Keratinocyte (primary cell): ENCODE measurements around the gene CDX1. TPM values are rescaled to one million over a fixed set of nuclear protein-coding genes. Genes with fewer than 3 reads are reported as not detected.

ENCODE experiments used
- DNase-seq: peaks from one replicate; pipeline ENCODE4 v3.0.0-alpha.2; 2011; ENCODE audit warnings: low read depth, missing footprints, low spot score
- FAIRE-seq: peaks from 2 replicates; lab custom pipeline; 2011; peaks lifted over from hg19 to GRCh38; lab: Jason Lieb, UNC
- H2AFZ ChIP-seq: 2 replicates; pipeline ENCODE4 v1.6.0; 2012; ENCODE audit warnings: low read length, control low read depth, inconsistent platforms; ENCODE audit not compliant: control insufficient read depth
- H3K27ac ChIP-seq: 2 replicates; pipeline ENCODE4 v1.5.1; 2011; ENCODE audit warnings: low read length; ENCODE audit not compliant: control insufficient read depth, insufficient read depth
- H3K27me3 ChIP-seq: 3 replicates; pipeline ENCODE4 v1.6.0; 2011; ENCODE audit warnings: low read length; ENCODE audit not compliant: control insufficient read depth, insufficient read depth; ENCODE audit errors: extremely low read depth
- H3K36me3 ChIP-seq, 2 experiments: 2 replicates in 1 of 2; 3 replicates in 1 of 2; pipeline ENCODE4 v1.5.1; 2011; ENCODE audit warnings: low read length in 2 of 2, mild to moderate bottlenecking in 1 of 2; ENCODE audit not compliant: control insufficient read depth in 2 of 2, insufficient read depth in 2 of 2; ENCODE audit errors: extremely low read depth in 1 of 2
- H3K4me1 ChIP-seq: 3 replicates; pipeline ENCODE4 v1.5.1; 2011; ENCODE audit warnings: low read length; ENCODE audit not compliant: control insufficient read depth, insufficient read depth; ENCODE audit errors: extremely low read depth
- H3K4me2 ChIP-seq: 3 replicates; pipeline ENCODE4 v1.6.0; 2011; ENCODE audit warnings: low read depth, low read length; ENCODE audit not compliant: control insufficient read depth, insufficient read depth; ENCODE audit errors: extremely low read depth
- H3K4me3 ChIP-seq, 3 experiments: fragments of 200-600 bp in 1 of 3; sonication (generic) in 1 of 3; 2 replicates in 2 of 3; 3 replicates in 1 of 3; pipeline ENCODE4 v1.5.1; 2011 to 2016; ENCODE audit warnings: low read length in 3 of 3, mild to moderate bottlenecking in 3 of 3, control low read depth in 2 of 3, inconsistent platforms in 1 of 3, low read depth in 1 of 3, mixed read lengths in 1 of 3, mixed run types in 1 of 3, moderate library complexity in 1 of 3; ENCODE audit not compliant: control insufficient read depth in 2 of 3, insufficient read depth in 2 of 3; ENCODE audit errors: extremely low read depth in 1 of 3
- H3K79me2 ChIP-seq: 2 replicates; pipeline ENCODE4 v1.6.0; 2012; ENCODE audit warnings: low read length; ENCODE audit not compliant: control insufficient read depth, insufficient read depth
- H3K9ac ChIP-seq: 3 replicates; pipeline ENCODE4 v1.6.0; 2011; ENCODE audit warnings: low read length; ENCODE audit not compliant: control insufficient read depth, insufficient read depth; ENCODE audit errors: extremely low read depth
- H3K9me1 ChIP-seq: 3 replicates; pipeline ENCODE4 v1.6.0; 2011; ENCODE audit warnings: low read length; ENCODE audit not compliant: control insufficient read depth, insufficient read depth; ENCODE audit errors: extremely low read depth
- H3K9me3 ChIP-seq: 2 replicates; pipeline ENCODE4 v1.5.1; 2012; ENCODE audit warnings: low read depth, low read length; ENCODE audit not compliant: control insufficient read depth
- H4K20me1 ChIP-seq: 3 replicates; pipeline ENCODE4 v1.6.0; 2011; ENCODE audit warnings: low read length; ENCODE audit not compliant: control insufficient read depth, insufficient read depth; ENCODE audit errors: extremely low read depth
- CTCF ChIP-seq, 3 experiments: IDR thresholded peaks in 1 of 3; conservative IDR thresholded peaks in 1 of 3; optimal IDR thresholded peaks in 1 of 3; 2 replicates in 2 of 3; 3 replicates in 1 of 3; pipeline versions ENCODE3 to v1.5.1; 2011; ENCODE audit warnings: low read length in 3 of 3, mild to moderate bottlenecking in 3 of 3, moderate library complexity in 2 of 3, control low read depth in 1 of 3, inconsistent platforms in 1 of 3; ENCODE audit not compliant: insufficient read depth in 2 of 3; ENCODE audit errors: extremely low read depth in 1 of 3
- EZH2 ChIP-seq: IDR thresholded peaks from one replicate; pipeline ENCODE4 v1.6.1; 2012; ENCODE audit warnings: inconsistent platforms, mild to moderate bottlenecking, low read length, moderate library complexity
- dilution Hi-C: fragments of 300-500 bp; cut with MboI; formaldehyde crosslinking; loops from one replicate; pipeline ENCODE4 v1.7.0; 2020; ENCODE audit warnings: low sequenced_read_pairs; ENCODE audit not compliant: extremely low pct_ligation_motif_present
- polyA plus RNA-seq, 5 experiments: library from polyadenylated mRNA; depleted of rRNA in 3 of 5; stranded (reverse) in 3 of 5; stranded (forward) in 1 of 5; unstranded in 1 of 5; fragments of >200 nt; gene quantifications; 1 replicate in 1 of 5; 2 replicates in 3 of 5; 3 replicates in 1 of 5; pipeline versions ENCODE4 v1.2.1 to v1.2.3, GENCODE V29; 2011 to 2012; ENCODE audit warnings: missing spikeins in 2 of 5, low read depth in 1 of 5, low replicate concordance in 1 of 5

The CDX1 gene
- polyA plus RNA-seq, 1 donor (not counting 4 experiments of a cell fraction or from before 2014, with no cell fraction given): not detected

- Histone ChIP-seq H3K4me3 (no peak overlapping the region), H3K27ac (no peak overlapping the region), H3K4me1 (no peaks in the 10 kb centered on the region), H3K4me2 (no peak overlapping the region), H3K9me3 (no peaks in the 10 kb centered on the region), H3K36me3 (no peaks in the 10 kb centered on the region), H2AFZ (no peak overlapping the region), H4K20me1 (no peaks in the 10 kb centered on the region), H3K9me1 (no peaks in the 10 kb centered on the region), H3K9ac (no peak overlapping the region), H3K27me3 (peaks cover 67% of the 10 kb centered on the region), H3K79me2 (no peaks in the 10 kb centered on the region)
- DNase-seq (no peak), FAIRE-seq (no peak)
- dilution Hi-C loops: no loop called here
- TF ChIP-seq CTCF (optimal IDR thresholded peaks at IDR 0.05 in 1 of 3, IDR thresholded peaks at IDR 0.05 in 1 of 3, conservative IDR thresholded peaks at IDR 0.05 in 1 of 3; ENCODE audit: extremely low read depth in 1 of 3, insufficient read depth in 2 of 3, low read length in 3 of 3): no peak
- TF ChIP-seq EZH2: peak; percentile 14
Measured at GRCh38 chr5:150192462-150192861, 25.9 kb downstream of the CDX1 start.

DNA sequence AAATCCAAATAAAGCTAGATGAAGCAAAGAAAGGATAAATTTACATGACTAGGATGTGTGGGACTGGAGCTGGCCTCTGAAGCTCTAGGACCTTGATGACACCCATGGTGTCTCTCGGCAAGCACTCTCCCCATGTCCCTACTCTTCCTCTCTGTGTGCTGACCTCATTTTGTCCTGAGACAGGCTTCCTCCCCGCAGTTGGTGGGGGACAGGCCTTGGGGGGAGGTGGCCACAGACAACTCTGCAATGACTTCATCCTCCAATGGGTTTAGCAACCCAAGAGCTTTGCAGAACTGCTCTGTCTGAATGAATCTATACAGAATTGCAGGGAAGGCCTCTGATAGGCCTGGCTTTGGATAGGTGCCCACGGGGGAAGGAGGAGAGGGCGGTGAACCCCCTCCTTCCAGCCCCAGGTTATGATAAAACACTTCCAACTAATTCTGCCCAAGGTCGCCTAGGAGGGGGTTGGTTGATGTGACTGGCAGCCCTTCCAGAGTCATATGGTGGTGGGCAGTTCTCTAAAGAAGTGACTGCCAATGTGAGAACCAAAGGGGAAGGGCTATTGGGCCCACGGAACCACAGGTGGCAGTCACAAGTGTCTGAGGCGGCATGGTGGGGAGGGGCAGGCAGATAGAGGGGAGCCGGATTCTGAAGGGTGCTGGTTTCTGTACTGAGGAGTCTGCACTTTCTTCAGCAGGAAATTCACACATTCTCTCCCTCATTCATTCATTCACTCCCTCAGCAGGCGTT is 29.3 kb downstream of the CDX1 start:
- no peaks in the 10 kb centered on the region for H3K9me3 ChIP-seq
- H3K36me3 ChIP-seq: no peaks in the 10 kb centered on the region
- H3K9me1 ChIP-seq: no peaks in the 10 kb centered on the region
- no peaks in the 10 kb centered on the region for H3K4me1 ChIP-seq
- FAIRE-seq: no peak
- H3K27me3 ChIP-seq: peaks cover 50% of the 10 kb centered on the region
- H3K27ac ChIP-seq: no peak overlapping the region
- TF ChIP-seq EZH2: no peak
- no peak for TF ChIP-seq CTCF (optimal IDR thresholded peaks at IDR 0.05 in 1 of 3, IDR thresholded peaks at IDR 0.05 in 1 of 3, conservative IDR thresholded peaks at IDR 0.05 in 1 of 3; ENCODE audit: extremely low read depth in 1 of 3, insufficient read depth in 2 of 3, low read length in 3 of 3)
- H3K4me2 ChIP-seq: no peak overlapping the region
- no peak overlapping the region for H3K9ac ChIP-seq
- DNase-seq: no peak
- no peaks in the 10 kb centered on the region for H4K20me1 ChIP-seq
- no peak overlapping the region for H3K4me3 ChIP-seq
- dilution Hi-C loops: no loop called here
- H2AFZ ChIP-seq: no peak overlapping the region
- H3K79me2 ChIP-seq: no peaks in the 10 kb centered on the region
